Adipocyte (in vitro differentiated cells): ENCODE data around the gene PTPRN2.

Source experiments
- DNase-seq: peaks from one replicate; pipeline ENCODE4 v3.0.0-alpha.2; 2015; ENCODE audit warnings: low read depth
- H3K27me3 ChIP-seq: replicated peaks from 2 replicates; pipeline ENCODE4 v1.7.0; 2013; ENCODE audit warnings: mild to moderate bottlenecking, low read length, moderate library complexity; ENCODE audit not compliant: control insufficient read depth, insufficient read depth
- H3K36me3 ChIP-seq: 2 replicates; pipeline ENCODE4 v1.7.0; 2013; ENCODE audit warnings: low read length, mild to moderate bottlenecking, moderate library complexity; ENCODE audit not compliant: control insufficient read depth, insufficient read depth, severe bottlenecking
- H3K4me1 ChIP-seq: 2 replicates; pipeline ENCODE4 v1.7.0; 2013; ENCODE audit warnings: mild to moderate bottlenecking, low read length, moderate library complexity; ENCODE audit not compliant: control insufficient read depth, insufficient read depth
- H3K4me3 ChIP-seq: 2 replicates; pipeline ENCODE4 v1.7.0; 2013; ENCODE audit warnings: mild to moderate bottlenecking, low read length, moderate library complexity
- H3K9ac ChIP-seq: 2 replicates; pipeline ENCODE4 v1.7.0; 2013; ENCODE audit warnings: mild to moderate bottlenecking, low read length, moderate library complexity
- H3K9me3 ChIP-seq: 2 replicates; pipeline ENCODE4 v1.7.0; 2013; ENCODE audit warnings: mild to moderate bottlenecking, low read length, moderate library complexity; ENCODE audit not compliant: control insufficient read depth

PTPRN2 gene

DNA sequence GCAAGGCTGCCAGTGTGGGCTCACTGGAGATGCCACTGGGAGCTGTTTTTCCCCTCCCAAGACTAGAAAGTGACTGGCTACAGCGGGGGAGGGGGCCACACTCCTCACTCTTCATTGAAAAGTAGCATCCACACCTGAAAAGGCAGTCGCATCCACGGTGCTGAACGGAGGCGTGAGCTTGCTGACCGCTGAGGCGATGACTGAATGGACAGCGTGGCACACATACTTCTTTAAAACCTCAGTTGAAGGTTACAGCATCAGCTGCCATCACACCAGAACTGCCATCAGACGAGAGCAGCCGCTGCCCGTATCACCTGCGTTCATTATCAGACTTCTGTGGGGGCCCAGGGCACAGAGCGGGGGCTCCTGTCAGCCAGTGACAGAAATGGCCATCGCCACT lies 923.6 kb downstream of the PTPRN2 start:
- Histone ChIP-seq H3K9me3 (no peaks in the 10 kb centered on the region), H3K4me3 (no peak overlapping the region), H3K27me3 (peaks cover 8% of the 10 kb centered on the region), H3K36me3 (no peaks in the 10 kb centered on the region), H3K4me1 (no peaks in the 10 kb centered on the region), H3K9ac (no peak overlapping the region)
- DNase-seq: no peak

DNA sequence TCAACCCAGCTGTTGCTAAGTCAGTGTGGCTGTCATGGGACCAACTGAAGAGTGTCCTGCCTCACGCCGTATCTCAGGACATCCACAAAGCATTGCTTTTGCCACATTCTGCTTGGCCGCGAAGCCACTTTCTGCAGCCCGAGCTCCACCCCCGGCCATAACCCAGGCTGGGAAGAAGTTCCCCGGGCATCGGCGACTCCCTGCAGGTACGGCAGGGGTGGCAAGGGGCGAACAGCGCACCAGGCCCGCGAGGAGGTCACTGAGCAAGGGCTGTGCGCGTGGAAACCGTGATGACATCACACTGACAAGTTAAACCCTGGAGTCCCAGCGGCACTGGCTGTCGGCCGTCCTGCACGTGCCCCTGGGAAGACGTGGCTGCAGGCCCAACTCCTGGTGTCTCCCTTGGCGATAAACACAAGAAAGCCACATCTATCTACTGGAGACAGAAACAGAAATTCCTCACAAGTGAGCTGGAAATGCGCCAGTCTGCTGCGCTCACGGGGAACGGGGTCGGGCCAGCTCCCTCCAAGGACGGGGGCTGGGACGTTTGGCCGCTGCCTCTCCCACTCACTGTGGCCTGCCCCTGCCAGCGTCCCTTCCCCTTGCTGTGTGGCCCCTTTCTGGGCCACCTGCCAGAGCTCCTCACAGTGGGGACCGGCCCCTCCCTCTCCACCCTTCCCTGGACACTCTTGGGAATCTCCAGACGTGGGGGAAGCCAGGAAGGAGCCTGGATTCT lies 924.5 kb downstream of the PTPRN2 start:
- no peak for DNase-seq
- Histone ChIP-seq H3K4me1 (no peaks in the 10 kb centered on the region), H3K9ac (no peak overlapping the region), H3K9me3 (no peaks in the 10 kb centered on the region), H3K4me3 (no peak overlapping the region), H3K27me3 (peaks cover 3% of the 10 kb centered on the region), H3K36me3 (no peaks in the 10 kb centered on the region)

DNA sequence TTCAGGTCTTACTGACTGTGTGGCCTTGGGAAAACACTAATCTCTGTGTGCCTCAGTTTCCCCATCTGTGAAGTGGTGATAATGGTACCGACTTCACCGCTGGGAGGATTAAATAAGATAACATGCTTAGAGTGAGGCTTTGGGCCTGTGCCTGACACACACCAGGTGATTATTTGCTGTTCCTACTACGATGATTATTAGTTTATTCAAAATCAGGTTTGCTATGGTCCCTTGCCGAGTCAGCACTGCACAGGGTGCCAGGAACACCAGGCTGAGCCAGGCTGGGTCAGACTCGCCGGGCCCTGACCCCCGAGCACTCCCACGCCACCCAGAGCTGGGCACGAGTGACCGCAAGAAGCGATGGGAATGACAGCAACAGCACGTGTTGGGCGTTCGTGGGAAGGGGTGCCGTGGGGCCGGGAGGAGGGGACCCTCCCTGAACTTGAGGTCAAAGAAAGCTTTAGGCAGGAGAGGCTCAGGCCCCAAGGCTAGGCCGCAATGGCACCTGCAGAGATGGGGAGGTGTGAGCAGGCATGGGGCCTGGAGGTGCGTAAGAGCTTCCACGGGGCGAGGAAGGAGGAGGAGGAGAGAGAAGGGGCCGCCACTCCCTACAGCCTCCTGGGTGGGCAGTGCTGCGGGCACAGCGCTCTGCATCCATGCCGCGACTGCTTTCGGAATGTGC lies 925.4 kb downstream of the PTPRN2 start:
- DNase-seq: no peak

DNA sequence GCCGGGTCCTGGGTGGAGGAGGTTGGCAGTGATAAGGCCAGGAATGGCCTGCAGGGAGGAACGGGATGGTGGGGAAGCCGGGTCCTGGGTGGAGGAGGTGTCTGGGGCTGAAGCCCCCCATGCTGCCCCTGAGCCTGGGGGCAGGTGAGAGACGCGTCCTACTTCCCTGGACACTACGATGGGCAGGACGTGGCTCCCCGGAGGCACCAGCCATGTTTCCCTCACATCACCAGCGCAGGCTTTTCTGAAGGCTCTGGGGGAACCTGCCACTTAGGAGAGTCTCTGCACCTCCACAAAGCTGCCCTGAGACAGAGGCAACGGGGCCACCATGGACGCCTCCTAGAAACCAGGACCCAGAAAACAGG lies 926.0 kb downstream of the PTPRN2 start:
- Histone ChIP-seq H3K9ac (no peak overlapping the region), H3K9me3 (no peaks in the 10 kb centered on the region), H3K4me1 (no peaks in the 10 kb centered on the region), H3K4me3 (no peak overlapping the region), H3K36me3 (no peaks in the 10 kb centered on the region), H3K27me3 (peaks cover 2% of the 10 kb centered on the region)
- no peak for DNase-seq

More for the DNA sequence above, 925.4 kb downstream of the PTPRN2 start:
- peaks cover 2% of the 10 kb centered on the region for H3K27me3 ChIP-seq
- H3K9ac ChIP-seq: no peak overlapping the region
- H3K9me3 ChIP-seq: no peaks in the 10 kb centered on the region
- no peaks in the 10 kb centered on the region for H3K36me3 ChIP-seq
- no peaks in the 10 kb centered on the region for H3K4me1 ChIP-seq
- no peak overlapping the region for H3K4me3 ChIP-seq

DNA sequence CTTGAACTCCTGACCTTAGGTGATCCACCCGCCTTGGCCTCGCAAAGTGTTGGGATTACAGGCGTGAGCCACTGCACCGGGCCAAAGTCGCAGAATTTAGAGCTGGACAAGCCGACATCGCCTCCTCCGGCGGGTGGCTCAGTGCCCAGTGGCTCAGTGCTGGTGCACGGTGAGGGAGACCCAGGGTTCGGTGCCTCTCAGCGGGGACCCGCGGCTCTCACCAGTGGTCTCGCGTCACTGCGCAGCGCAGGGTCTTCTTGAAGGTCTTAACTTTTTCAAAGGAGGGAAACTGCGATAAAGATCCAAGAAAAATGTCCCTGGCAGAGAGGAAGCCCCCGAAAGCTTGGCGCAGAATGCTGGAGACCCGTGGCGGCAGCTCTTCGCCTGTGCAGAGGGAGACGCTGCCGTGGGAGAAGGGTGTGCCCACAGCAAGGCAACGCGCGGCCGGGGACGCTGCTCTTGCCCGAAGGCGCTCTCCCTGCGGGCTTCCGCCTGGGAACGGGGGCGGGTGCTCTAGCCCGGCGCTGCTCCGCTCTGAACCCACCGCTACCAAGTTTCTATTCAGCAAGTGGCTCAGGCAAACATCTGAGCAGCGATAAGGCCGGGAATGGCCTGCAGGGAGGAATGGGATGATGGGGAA lies 926.5 kb downstream of the PTPRN2 start:
- Histone ChIP-seq H3K4me3 (no peak overlapping the region), H3K36me3 (no peaks in the 10 kb centered on the region), H3K27me3 (peaks cover 2% of the 10 kb centered on the region), H3K9me3 (no peaks in the 10 kb centered on the region), H3K4me1 (no peaks in the 10 kb centered on the region), H3K9ac (no peak overlapping the region)
- no peak for DNase-seq

DNA sequence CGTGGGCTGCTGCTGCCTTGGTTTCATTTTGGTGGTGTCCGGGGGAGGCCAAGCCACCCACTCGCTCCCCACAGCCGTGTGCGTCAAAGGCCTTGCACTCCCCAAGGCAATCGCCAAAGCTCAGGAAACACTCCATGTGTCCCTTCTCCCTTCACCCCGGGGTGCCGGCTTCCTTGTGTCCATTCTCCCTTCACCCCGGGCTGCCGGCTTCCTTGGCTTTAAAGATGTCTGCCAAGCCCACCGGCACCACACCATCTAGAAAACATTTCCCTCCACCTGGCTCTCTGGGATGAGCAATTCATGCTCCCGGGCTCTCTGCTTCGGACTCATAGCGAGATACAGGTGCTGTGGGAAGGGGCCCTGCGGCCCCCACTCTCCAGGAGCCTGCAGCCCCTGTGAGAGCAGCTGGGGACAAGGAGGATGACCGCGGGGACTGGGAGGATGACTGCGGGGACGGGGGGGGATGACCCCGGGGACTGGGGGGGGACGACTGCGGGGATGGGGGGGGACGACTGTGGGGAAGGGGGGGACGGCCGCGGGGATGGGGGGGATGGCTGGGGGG lies 928.7 kb downstream of the PTPRN2 start:
- no peak for DNase-seq
- no peaks in the 10 kb centered on the region for H3K9me3 ChIP-seq

DNA sequence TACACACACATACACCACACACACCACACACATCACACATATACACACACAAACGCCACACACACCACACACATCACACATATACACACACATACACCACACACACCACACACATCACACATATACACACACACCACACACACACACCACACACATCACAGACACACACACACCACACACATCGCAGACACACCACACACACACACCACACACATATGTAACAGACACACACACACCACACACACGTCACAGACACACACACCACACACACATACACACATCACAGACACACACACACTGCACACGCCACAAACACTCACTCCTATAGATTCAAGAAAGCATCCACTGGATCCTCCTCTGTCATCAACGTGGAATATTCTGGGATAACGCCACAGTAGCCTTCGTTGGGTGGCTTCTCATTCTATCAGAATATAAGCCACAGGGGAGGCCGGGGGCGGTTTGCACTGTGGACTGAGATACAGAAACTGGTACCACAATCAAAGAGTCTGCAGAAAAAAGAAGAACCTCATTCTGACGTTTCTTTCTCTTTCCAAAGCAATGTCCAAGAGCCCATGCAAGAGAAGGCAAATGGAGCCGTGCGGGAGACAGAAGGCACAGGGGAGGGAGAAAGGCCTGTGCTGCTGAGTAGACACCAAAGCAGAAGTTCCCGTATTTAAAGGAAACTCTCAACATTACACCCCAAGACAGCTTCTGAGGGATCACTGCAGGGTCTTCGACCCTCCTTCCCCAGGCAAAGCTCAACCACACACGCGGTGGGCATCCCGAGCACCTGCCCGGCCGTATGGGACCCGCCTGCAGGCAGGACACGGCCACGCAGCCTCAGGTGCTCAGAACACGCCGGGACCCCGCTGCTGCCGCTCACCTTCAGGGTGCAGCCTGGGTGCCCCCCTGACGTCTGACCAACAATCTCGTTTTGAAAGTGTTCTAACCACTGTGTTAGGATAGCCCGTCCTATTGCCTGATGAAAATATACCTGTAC lies 929.6 kb downstream of the PTPRN2 start:
- H3K9me3 ChIP-seq: no peaks in the 10 kb centered on the region
- no peaks in the 10 kb centered on the region for H3K4me1 ChIP-seq
- H3K4me3 ChIP-seq: no peak overlapping the region
- no peak overlapping the region for H3K9ac ChIP-seq
- no peak for DNase-seq
- H3K27me3 ChIP-seq: peaks cover 2% of the 10 kb centered on the region
- H3K36me3 ChIP-seq: no peaks in the 10 kb centered on the region

More for the DNA sequence above, 928.7 kb downstream of the PTPRN2 start:
- H3K4me3 ChIP-seq: no peak overlapping the region
- H3K9ac ChIP-seq: no peak overlapping the region
- peaks cover 2% of the 10 kb centered on the region for H3K27me3 ChIP-seq
- no peaks in the 10 kb centered on the region for H3K36me3 ChIP-seq
- no peaks in the 10 kb centered on the region for H3K4me1 ChIP-seq

DNA sequence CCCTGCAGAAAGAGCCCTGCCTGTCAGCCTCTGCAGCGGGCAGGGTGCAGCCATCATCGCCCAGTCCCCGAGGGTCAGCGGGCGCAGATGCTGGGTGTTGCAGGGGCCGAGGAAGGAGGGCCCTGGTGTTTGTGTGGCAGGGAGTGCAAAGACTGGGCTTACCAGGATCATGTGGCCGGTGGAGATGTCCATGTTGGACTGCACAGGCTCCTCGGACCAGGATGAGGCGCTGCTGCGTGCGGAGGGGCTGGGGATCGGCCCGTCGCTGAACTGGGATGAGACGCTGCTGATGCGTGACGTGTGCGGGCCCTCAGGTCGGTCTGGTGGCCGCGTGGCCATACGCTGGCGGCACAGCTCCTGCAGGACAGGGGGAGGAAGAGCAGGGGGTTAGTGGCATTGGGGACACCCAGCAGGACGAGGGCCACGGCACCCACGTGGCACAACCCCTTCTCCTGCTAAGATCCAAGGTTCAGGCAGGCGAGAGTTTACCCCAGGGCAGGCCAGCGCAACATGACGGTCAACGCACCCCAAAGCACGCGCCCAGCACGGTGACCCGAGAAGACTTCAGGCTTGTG lies 931.3 kb downstream of the PTPRN2 start:
- Histone ChIP-seq H3K36me3 (no peaks in the 10 kb centered on the region), H3K27me3 (peaks cover 2% of the 10 kb centered on the region), H3K4me3 (no peak overlapping the region), H3K9ac (no peak overlapping the region), H3K9me3 (no peaks in the 10 kb centered on the region), H3K4me1 (no peaks in the 10 kb centered on the region)
- DNase-seq: no peak

DNA sequence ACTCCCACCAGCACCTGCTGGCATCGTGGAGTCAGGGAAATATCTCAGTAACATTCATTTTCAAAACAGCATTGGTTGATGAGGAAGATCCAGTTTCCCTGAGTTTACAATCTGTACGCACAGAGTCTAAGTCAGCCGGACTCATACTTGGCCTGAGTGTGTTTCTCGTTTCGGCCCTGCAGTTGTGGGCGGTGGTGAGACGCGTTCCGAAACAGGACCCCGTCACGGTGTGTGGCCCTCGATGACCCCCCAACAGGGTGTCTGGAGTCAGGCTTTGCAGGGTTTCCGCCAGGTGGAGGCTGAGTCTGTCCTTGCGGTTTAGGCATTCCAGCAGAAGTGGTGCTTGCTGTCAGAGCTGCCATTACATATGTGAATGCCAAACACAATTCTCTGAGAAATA lies 933.3 kb downstream of the PTPRN2 start:
- H3K9ac ChIP-seq: no peak overlapping the region
- H3K27me3 ChIP-seq: no peaks in the 10 kb centered on the region
- H3K4me3 ChIP-seq: no peak overlapping the region
- no peaks in the 10 kb centered on the region for H3K36me3 ChIP-seq
- H3K9me3 ChIP-seq: no peaks in the 10 kb centered on the region
- no peak for DNase-seq
- no peaks in the 10 kb centered on the region for H3K4me1 ChIP-seq

DNA sequence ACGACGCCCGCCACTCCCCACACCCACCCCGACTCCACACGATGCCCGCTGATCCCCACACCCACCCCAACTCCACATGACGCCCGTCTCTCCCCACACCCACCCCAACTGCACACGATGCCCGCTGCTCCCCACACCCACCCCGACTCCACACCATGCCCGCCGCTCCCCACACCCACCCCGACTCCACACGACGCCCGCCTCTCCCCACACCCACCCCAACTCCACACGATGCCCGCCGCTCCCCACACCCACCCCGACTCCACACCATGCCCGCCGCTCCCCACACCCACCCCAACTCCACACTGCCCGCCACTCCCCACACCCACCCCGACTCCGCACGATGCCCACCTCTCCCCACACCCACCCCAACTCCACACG lies 933.8 kb downstream of the PTPRN2 start:
- Histone ChIP-seq H3K9ac (no peak overlapping the region), H3K9me3 (no peaks in the 10 kb centered on the region), H3K36me3 (no peaks in the 10 kb centered on the region), H3K27me3 (no peaks in the 10 kb centered on the region), H3K4me1 (no peaks in the 10 kb centered on the region), H3K4me3 (no peak overlapping the region)
- no peak for DNase-seq
